Cardiac septum (tissue), 1 donor: ENCODE results near the gene LINC01488. TPM values are rescaled to one million over a fixed set of nuclear protein-coding genes. Genes with fewer than 3 reads are reported as not detected.
A peak's percentile ranks its signal among the peaks of the same experiment; 100 is the strongest.

Experiments
- DNase-seq: peaks from one replicate; pipeline ENCODE4 v3.0.0-alpha.2; 2020; ENCODE audit warnings: low spot score
- intact Hi-C: fragments of 100-400 bp; cut with DNase I; formaldehyde crosslinking; loops from one replicate; pipeline ENCODE4 v1.14.0; 2022
- total RNA-seq: library from RNA; stranded (reverse); fragmentation: NEBNext Ultra II Directional; extraction: Animal tissue kit (Norgen Biotek cat#: 25700); gene quantifications from one replicate; pipeline ENCODE4 v1.2.1, GENCODE V29; 2021
- donor health status: DM: no; HTN: no; CAD: no.

Gene LINC01488
- total RNA-seq, 1 donor from 2014 or later: 0.19 TPM

GRCh38 chr11:69443968-69444364 lies 37.5 kb upstream of the LINC01488 start:
- intact Hi-C loops: loop anchor here (1.0 to 10.0 kb wide), 5 partner anchors 27 to 319 kb away; no protein-coding TSS in a partner anchor
- no peak for DNase-seq

GRCh38 chr11:69444381-69445130 lies 36.9 kb upstream of the LINC01488 start:
- intact Hi-C loops: loop anchor here (2.0 to 10.0 kb wide), 2 partner anchors 148 to 320 kb away; no protein-coding TSS in a partner anchor
- no peak for DNase-seq

GRCh38 chr11:69445131-69445470 lies 36.4 kb upstream of the LINC01488 start:
- intact Hi-C loops: loop anchor here (2.0 to 10.0 kb wide), 2 partner anchors 148 to 320 kb away; no protein-coding TSS in a partner anchor

DNA sequence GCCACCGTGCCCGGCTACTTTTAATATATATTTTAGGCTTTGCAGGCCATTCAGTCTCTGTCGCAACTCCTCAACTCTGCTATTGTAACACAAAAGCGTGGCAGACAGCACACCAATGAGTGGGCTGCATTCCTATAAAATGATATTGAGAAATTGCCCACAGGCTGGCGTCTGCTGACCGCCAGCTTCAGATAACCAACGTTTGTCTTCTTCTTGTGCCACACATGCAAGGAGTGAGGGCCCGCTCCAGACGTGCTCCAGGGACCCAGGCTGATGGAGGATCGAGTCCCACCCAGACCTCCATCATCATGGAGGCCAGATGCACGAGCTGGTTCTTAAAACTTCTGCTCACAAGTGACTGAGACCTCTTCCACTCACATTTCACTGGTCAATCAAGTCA lies 35.4 kb upstream of the LINC01488 start:
- DNase-seq: no peak
- intact Hi-C loops: loop anchor here (10.0 kb wide), 1 partner anchor 321 kb away; no protein-coding TSS in a partner anchor

More at GRCh38 chr11:69445131-69445470, 36.4 kb upstream of the LINC01488 start:
- no peak for DNase-seq

GRCh38 chr11:69447786-69448185 lies 33.7 kb upstream of the LINC01488 start:
- DNase-seq: no peak
- intact Hi-C loops: loop anchor here (10.0 kb wide), 1 partner anchor 323 kb away; no protein-coding TSS in a partner anchor

GRCh38 chr11:69448471-69449284 lies 32.8 kb upstream of the LINC01488 start:
- no peak for DNase-seq
- intact Hi-C loops: loop anchor here (1.0 to 10.0 kb wide), 2 partner anchors 151 to 324 kb away; no protein-coding TSS in a partner anchor

DNA sequence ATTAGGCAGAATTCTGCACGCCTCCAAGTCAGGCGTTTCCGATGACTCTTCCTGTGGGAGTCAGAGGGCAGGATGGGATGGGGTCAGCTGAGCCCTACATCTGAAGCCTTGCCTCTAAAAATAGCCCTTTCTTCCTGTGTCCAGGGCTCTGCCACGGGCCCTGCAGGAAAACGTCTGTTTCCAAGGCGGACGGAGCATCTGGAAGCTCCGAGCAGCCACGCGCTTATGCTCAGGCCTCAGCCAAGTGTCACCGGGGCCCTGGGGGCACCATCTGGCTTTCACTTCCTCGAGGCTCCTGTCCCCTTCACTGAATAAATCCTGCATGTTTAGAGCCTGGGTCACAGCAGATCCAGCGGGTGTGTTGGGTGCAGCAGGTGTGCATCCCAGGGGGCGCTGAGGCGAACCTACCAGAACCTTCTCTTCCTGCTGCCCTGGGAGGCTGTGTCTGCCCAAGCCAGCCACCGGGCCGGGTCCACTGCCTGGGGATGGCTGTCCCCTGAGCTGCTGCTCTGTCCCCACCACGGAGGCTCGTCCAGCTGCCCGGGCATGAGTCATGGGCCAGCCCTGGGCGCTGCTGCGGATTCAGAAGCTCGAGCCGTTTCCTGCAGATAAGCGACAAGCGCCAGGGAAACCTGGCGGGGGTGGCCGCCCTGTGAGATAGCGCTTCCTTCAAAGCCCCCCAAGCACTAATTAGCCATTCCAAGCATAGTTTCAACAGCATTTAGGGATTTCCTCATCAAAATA lies 32.0 kb upstream of the LINC01488 start:
- DNase-seq: peak; percentile 87
- intact Hi-C loops: loop anchor here (1.0 to 10.0 kb wide), 2 partner anchors 152 to 325 kb away; no protein-coding TSS in a partner anchor

- intact Hi-C loops: no loop called here
- no peak for DNase-seq
These were observed 31.2 kb upstream of the LINC01488 start for GRCh38 chr11:69450064-69450856.

DNA sequence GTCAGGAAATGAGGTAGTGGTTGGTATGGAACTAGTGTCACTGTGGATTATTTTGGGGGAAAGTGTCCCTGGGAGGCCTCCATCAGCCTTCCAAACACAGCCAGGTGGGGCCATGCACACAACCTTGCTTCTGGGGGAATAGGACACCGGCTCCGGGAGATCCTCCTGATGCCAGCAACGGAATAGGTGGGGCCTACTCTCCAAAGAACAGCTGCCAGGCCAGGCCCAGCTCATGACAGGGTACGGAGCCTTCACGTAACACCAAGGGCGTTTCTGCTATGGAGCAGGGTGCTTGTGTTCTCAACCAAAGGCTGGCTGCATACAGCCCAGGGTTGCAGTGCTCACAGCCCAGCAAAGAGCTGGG lies 30.6 kb upstream of the LINC01488 start:
- intact Hi-C loops: no loop called here
- no peak for DNase-seq

- DNase-seq: no peak
- intact Hi-C loops: no loop called here
These were observed 30.2 kb upstream of the LINC01488 start for GRCh38 chr11:69451289-69451688.

DNA sequence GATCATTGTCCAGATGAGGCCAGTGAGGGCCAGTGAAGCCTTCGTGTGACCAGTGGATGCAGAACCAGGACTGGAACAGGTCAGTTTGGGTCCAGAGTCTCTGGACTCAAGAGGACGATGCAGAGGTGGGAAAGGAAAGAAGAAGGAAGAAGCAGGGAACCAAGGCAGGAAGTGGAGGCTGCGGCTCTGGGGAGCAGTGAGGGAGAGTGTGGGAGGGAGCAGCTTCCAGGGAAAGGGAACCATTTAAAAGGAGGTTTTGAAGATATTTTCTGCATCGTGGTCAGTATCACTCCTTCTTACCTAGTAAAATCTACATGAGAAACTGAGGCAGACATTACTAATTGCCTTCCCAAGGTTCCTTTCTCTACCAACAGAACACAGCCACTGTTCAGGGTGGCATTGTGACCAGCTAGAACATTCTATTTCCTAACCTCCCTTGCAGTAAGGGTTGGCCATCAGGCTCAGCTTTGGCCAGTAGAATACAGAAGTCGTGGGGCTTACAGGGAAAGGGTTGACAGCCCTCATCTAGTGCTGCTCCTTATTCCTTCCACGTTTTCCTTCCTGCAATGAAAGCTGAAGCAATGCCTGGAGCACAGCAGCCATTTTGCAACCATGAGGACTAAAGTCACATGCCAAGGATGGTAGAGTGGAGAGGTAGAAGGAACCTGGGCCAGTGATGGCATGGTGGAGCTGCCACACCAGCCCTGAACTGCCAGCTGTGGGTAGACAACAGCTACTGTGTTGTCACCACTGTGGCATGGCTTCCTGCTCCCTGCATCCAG lies 29.1 kb upstream of the LINC01488 start:
- no peak for DNase-seq
- intact Hi-C loops: no loop called here

DNA sequence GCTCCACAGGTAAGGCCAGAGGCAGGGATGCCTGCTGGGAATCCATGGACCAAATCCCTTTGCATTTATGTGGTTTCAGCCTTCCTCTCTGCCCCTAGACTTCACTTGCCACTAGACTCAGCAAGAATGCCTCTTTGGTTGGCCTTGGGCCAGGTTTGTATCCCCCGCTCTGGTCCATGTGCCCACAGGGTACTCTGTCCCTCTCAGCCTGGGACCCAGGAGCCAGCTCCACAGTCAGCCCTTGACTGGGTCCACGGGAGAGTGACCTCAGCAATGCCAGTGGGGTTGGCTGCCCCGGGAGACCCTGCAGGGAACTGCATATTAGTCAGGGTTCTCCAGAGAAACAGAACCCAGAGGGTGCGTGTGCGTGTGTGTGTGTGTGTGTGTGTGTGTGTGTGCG lies 28.3 kb upstream of the LINC01488 start:
- intact Hi-C loops: no loop called here
- DNase-seq: no peak

- intact Hi-C loops: no loop called here
- no peak for DNase-seq
These were observed 27.4 kb upstream of the LINC01488 start for GRCh38 chr11:69454018-69454417.

DNA sequence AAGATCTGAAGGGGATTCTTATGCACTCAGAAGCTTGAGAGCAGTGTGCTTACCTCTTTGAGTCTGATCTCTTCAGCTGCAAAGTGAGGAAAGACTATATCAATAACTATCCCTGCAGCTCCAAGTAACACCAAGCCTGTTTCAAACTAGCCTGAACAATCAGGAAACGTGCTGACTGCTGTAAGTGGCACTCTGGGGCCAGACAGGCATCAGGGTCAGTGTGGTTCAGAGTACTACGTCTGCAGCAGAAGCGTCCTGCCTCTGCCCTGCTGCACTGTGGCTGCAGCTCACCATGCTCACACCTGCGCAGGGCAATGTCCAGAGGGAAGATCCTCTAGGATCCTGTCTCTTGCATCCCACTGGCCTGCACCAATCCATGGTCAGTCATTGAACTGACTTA lies 25.5 kb upstream of the LINC01488 start:
- DNase-seq: no peak
- intact Hi-C loops: no loop called here

- intact Hi-C loops: no loop called here
- no peak for DNase-seq
These were observed 24.8 kb upstream of the LINC01488 start for GRCh38 chr11:69456712-69457111.

DNA sequence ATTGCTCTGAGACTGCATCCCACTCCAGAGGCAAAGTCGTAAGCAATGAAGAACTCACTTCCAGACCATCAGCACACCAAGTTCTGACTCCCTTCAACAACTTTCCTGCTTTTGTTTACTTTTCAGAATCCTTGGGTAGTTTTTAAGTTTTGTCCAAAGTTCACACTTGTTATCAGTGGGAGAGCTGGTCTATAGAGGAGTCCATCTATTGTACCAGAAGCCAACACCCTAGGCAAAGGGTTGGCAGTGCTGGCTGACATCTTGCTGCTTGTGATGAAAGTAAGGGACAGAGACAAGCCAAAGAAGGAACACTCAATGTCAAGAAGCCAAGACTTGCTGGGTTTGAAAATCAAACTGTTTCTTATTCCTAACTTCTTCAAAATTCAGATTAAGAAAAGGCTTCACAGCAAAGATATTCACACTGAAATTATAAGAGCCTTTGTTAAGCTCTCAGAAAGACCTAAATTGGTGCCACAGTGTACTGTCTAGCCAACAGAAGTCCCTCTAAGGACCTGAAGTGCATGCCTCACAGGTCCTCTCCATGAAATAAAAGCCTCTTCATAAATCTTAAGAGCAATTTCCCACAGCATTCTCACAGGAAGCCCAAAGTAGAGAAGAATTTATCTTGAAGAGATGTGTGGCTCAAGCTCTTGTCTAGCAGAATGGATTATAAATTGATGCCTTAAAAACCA lies 21.5 kb upstream of the LINC01488 start:
- DNase-seq: no peak
- intact Hi-C loops: no loop called here

- DNase-seq: no peak
- intact Hi-C loops: no loop called here
These were observed 20.8 kb upstream of the LINC01488 start for GRCh38 chr11:69460540-69461257.
